Adrenal gland (tissue), 12 donors: ENCODE data around the gene BCAS3. TPM values are rescaled to one million over a fixed set of nuclear protein-coding genes. Genes with fewer than 3 reads are reported as not detected.

Experiments used
- DNase-seq, 7 donors: peaks; one replicate each; pipeline ENCODE4 v3.0.0-alpha.2; 2019 to 2020
- H3K27ac ChIP-seq, 5 donors: fragments of 200-600 bp; sonication (generic) in 4 of 5; 1 replicate in 3 of 5; 2 replicates in 2 of 5; pipeline versions ENCODE4 v1.5.1 to v1.8.0; 2016 to 2020; ENCODE audit warnings: mild to moderate bottlenecking in 1 of 5
- H3K27me3 ChIP-seq: fragments of 200-600 bp; 2 replicates; pipeline ENCODE4 v1.8.0; 2021
- H3K36me3 ChIP-seq, 2 donors: fragments of 200-600 bp; replicated peaks in 1 of 2; 1 replicate in 1 of 2; 2 replicates in 1 of 2; pipeline versions ENCODE4 v1.5.1 to v1.8.0; 2018 to 2022
- H3K4me1 ChIP-seq, 2 donors: fragments of 200-600 bp; replicated peaks in 1 of 2; 1 replicate in 1 of 2; 2 replicates in 1 of 2; pipeline versions ENCODE4 v1.5.1 to v1.8.0; 2018 to 2021
- H3K4me3 ChIP-seq, 4 donors: fragments of 200-600 bp; sonication (generic) in 3 of 4; one replicate each; pipeline ENCODE4 v1.5.1; 2016 to 2018
- H3K9me3 ChIP-seq, 3 donors: fragments of 200-600 bp; sonication (generic) in 1 of 3; replicated peaks in 1 of 3; 1 replicate in 2 of 3; 2 replicates in 1 of 3; pipeline versions ENCODE4 v1.5.1 to v1.8.0; 2016 to 2021
- POLR2A ChIP-seq, 2 donors: fragments of 450-650 bp; IDR thresholded peaks; one replicate each; pipeline ENCODE4 v1.6.1; 2017; ENCODE audit warnings: antibody characterized with exemption in 2 of 2, mild to moderate bottlenecking in 2 of 2, moderate library complexity in 1 of 2
- WGBS, 4 donors: extraction: QIAGEN DNeasy Blood & Tissue Kit in 2 of 4; methylation state at CpG; one replicate each; pipeline versions ENCODE4 v1.1.5 to v1.1.7; 2013 to 2017; 5-methylcytosine and 5-hydroxymethylcytosine counted together
- intact Hi-C, 2 donors: fragments of 100-400 bp; cut with DNase I; formaldehyde crosslinking; loops; one replicate each; pipeline versions ENCODE4 v1.14.1 to v1.15.0; 2022 to 2023
- polyA plus RNA-seq, 3 donors: library from polyadenylated mRNA; stranded (reverse); fragments of 200-250 nt in 2 of 3; fragments of 350-450 nt in 1 of 3; fragmentation: Illumina TruSeq in 1 of 3; extraction: RNeasy Lipid Tissue Mini Kit (QIAGEN cat#74804) in 1 of 3; gene quantifications; one replicate each; pipeline ENCODE4 v1.2.3, GENCODE V29; 2013 to 2014
- total RNA-seq, 9 donors: library from RNA; depleted of rRNA in 4 of 9; stranded (reverse); fragments of >200 nt in 4 of 9; fragments of 120-200 nt in 1 of 9; fragmentation: NEBNext Ultra II Directional in 1 of 9; extraction: Animal tissue kit (Norgen Biotek cat#: 25700) in 1 of 9; gene quantifications; one replicate each; pipeline versions ENCODE4 v1.1.0 to v1.2.4, GENCODE V29; 2013 to 2023
- TF ChIP-seq, protein P1 (sequence below), 6 experiments: fragments of 450-650 bp in 4 of 6; fragments of 200-600 bp in 2 of 6; sonication (generic) in 1 of 6; IDR thresholded peaks; 1 replicate in 5 of 6; 2 replicates in 1 of 6; pipeline versions ENCODE4 v1.5.1 to v1.8.0; 2016 to 2021; ENCODE audit warnings: antibody characterized with exemption in 6 of 6, mild to moderate bottlenecking in 2 of 6, moderate library complexity in 1 of 6
- donor health status: healthy with polysubstance abuse.
- donor health status: Bipolar disorder and iron deficiency.
- donor health status: DM: yes; HTN: yes; CAD: no.
- donor health status: DM: no; HTN: no; CAD: no.
- donor health status: DM: no; HTN: no; CAD: no.
- donor health status: DM: yes; HTN: yes; CAD: no.

BCAS3 gene
- total and polyA plus RNA-seq, 12 donors: 9.4 to 105 (median 29.0) TPM

DNA sequence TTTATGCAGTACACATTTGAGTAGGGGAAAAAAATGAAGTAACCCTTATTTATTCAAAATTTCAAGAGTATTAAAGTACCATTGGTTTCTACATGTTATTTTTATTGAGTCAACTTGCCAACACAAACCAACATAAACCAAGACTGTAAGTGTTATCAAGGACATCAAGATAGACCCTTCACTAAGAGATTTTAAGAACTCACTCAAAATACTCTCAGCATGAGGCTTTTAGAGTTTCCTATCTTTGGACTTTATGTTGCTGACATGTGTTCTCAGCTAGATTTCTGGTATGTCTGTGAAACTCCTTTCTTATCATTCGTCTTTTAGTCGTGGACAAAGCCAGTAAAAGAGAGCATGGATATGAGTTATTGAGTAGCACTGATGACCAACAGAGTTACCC, 509.4 kb downstream of the BCAS3 start:
- Histone ChIP-seq H3K4me1 (no peaks in the 10 kb centered on the region), H3K36me3 (no peaks in the 10 kb centered on the region), H3K27ac (no peak overlapping the region), H3K27me3 (no peaks in the 10 kb centered on the region), H3K9me3 (no peaks in the 10 kb centered on the region), H3K4me3 (no peak overlapping the region)
- WGBS, 4 donors: 80 to 85% (median 82%) methylated on average over 2 of the region's 2 CpGs
- no peak for DNase-seq
- intact Hi-C loops: no loop called here
- TF ChIP-seq, protein P1, sequence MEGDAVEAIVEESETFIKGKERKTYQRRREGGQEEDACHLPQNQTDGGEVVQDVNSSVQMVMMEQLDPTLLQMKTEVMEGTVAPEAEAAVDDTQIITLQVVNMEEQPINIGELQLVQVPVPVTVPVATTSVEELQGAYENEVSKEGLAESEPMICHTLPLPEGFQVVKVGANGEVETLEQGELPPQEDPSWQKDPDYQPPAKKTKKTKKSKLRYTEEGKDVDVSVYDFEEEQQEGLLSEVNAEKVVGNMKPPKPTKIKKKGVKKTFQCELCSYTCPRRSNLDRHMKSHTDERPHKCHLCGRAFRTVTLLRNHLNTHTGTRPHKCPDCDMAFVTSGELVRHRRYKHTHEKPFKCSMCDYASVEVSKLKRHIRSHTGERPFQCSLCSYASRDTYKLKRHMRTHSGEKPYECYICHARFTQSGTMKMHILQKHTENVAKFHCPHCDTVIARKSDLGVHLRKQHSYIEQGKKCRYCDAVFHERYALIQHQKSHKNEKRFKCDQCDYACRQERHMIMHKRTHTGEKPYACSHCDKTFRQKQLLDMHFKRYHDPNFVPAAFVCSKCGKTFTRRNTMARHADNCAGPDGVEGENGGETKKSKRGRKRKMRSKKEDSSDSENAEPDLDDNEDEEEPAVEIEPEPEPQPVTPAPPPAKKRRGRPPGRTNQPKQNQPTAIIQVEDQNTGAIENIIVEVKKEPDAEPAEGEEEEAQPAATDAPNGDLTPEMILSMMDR (IDR thresholded peaks at IDR 0.05): no peak
- TF ChIP-seq POLR2A (IDR thresholded peaks at IDR 0.05): no peak

DNA sequence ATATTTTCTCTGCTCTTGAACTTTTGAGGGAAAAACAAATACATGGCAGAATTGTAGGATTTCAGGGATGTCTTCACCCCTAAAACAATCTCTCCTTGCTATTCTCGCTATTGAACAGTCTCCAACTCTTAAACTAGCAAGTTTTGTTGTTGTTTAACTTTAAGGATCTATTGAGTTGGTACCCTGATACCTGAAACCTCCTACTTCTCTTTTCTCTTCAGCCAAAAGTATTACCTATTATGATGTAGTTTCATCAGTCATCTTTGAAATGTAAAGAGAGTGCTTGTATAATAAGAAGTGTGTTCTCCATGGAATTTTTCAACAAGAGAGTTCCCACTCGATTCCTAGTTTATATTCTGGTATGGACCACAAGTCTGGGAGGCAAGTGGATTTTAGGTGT, 510.4 kb downstream of the BCAS3 start:
- no peaks in the 10 kb centered on the region for H3K27me3 ChIP-seq
- 87 to 99% (median 94%) methylated on average over 2 of the region's 2 CpGs for WGBS, 4 donors
- no peaks in the 10 kb centered on the region for H3K36me3 ChIP-seq

DNA sequence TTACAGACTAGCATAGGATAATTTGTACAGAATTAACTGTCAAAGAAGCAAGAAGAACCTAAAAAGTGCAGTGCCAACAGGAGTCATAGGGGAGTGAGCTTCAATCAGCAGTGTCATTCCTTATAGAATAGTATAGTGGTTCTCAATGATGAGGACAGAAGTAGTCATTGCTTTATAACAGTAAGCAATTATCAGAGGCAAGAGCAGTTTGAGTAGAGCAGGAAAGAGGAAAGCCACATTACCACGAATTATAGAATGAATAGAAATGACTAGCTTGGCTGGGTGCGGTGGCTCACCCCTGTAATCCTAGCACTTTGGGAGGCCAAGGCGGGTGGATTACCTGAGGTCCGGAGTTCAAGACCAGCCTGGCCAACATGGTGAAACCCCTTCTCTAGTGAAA, 512.3 kb downstream of the BCAS3 start:
- no peaks in the 10 kb centered on the region for H3K4me1 ChIP-seq
- TF ChIP-seq POLR2A (IDR thresholded peaks at IDR 0.05): no peak
- TF ChIP-seq, protein P1 (IDR thresholded peaks at IDR 0.05): no peak
- H3K9me3 ChIP-seq: no peaks in the 10 kb centered on the region
- no peak overlapping the region for H3K27ac ChIP-seq
- H3K36me3 ChIP-seq: no peaks in the 10 kb centered on the region
- intact Hi-C loops: no loop called here
- no peak for DNase-seq
- no peaks in the 10 kb centered on the region for H3K27me3 ChIP-seq
- WGBS, 4 donors: 87 to 98% (median 93%) methylated on average over 4 of the region's 4 CpGs
- no peak overlapping the region for H3K4me3 ChIP-seq

More for the DNA sequence above, 510.4 kb downstream of the BCAS3 start:
- Histone ChIP-seq H3K27ac (no peak overlapping the region), H3K4me1 (no peaks in the 10 kb centered on the region), H3K9me3 (no peaks in the 10 kb centered on the region), H3K4me3 (no peak overlapping the region)
- TF ChIP-seq, protein P1 (IDR thresholded peaks at IDR 0.05): no peak
- no peak for TF ChIP-seq POLR2A (IDR thresholded peaks at IDR 0.05)
- no peak for DNase-seq
- intact Hi-C loops: no loop called here

DNA sequence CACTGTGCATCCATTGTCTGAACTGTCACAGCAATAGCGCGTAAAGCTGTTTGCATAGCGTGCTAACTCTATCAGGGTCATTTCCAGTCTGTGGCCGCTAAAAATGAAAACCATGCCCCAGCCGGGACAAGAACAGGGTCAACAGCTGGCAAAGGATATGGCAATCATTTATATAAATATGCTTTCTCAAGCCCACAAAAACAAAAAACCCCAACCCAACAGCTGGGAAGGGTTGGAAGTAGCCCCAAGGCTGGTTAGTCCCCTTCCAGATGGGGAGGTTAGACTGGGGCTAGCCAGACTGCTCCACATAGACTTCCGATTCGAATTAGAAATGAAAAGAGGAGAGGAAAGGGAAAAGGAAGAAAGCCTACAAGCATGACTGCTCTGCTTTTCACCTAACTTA, 518.7 kb downstream of the BCAS3 start:
- no peaks in the 10 kb centered on the region for H3K9me3 ChIP-seq
- WGBS, 4 donors: 67 to 81% (median 76%) methylated on average over 7 of the region's 7 CpGs
- peak overlapping the region in 2 of 5 donors; percentile 27 to 44 for H3K27ac ChIP-seq
- no peak for DNase-seq
- intact Hi-C loops: no loop called here
- no peaks in the 10 kb centered on the region for H3K27me3 ChIP-seq
- no peak overlapping the region for H3K4me3 ChIP-seq
- TF ChIP-seq, protein P1 (IDR thresholded peaks at IDR 0.05): no peak
- TF ChIP-seq POLR2A (IDR thresholded peaks at IDR 0.05): no peak
- H3K36me3 ChIP-seq: no peaks in the 10 kb centered on the region
- H3K4me1 ChIP-seq: no peaks in the 10 kb centered on the region
